NCI-H2081 treated with DMSO at 0.1 percent for 48 hours (cell line): ENCODE data around the gene TIAM2.
"Not testable (repeated sequence)": the region's sequence is repeated elsewhere in the genome, so short reads cannot be mapped to it uniquely, and the experiment has no call there.

Experiments used
- DNase-seq: peaks from one replicate; lab custom pipeline; 2025; lab: John Stamatoyannopoulos, UW

Gene TIAM2

GRCh38 chr6:154995254-154996015 is at the start of gene TIAM2:
Gene TIAM2 (plus strand): TSS chr6:154995315. CDS start chr6:155129224, 133,909 bp downstream.
- DNase-seq, result no peak

DNA sequence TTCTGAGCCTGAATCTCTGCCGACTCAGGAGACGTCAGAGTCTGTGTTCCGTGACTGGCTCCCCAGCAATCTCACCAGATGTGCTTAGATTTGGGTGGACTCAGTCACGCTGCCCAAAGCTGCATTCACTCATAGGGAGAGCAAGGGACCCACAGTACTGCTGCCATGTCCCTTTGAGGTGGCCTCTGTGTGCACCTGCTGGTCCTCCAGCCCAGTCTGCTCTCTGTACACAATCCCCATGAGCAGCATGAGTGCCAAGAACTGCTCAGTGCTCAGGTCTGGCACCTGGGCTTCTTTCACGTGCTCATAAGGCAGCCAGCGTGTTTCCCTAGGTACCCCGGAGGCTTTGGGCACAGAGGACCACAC is 44.2 kb upstream of the TIAM2 start:
- no peak for DNase-seq

DNA sequence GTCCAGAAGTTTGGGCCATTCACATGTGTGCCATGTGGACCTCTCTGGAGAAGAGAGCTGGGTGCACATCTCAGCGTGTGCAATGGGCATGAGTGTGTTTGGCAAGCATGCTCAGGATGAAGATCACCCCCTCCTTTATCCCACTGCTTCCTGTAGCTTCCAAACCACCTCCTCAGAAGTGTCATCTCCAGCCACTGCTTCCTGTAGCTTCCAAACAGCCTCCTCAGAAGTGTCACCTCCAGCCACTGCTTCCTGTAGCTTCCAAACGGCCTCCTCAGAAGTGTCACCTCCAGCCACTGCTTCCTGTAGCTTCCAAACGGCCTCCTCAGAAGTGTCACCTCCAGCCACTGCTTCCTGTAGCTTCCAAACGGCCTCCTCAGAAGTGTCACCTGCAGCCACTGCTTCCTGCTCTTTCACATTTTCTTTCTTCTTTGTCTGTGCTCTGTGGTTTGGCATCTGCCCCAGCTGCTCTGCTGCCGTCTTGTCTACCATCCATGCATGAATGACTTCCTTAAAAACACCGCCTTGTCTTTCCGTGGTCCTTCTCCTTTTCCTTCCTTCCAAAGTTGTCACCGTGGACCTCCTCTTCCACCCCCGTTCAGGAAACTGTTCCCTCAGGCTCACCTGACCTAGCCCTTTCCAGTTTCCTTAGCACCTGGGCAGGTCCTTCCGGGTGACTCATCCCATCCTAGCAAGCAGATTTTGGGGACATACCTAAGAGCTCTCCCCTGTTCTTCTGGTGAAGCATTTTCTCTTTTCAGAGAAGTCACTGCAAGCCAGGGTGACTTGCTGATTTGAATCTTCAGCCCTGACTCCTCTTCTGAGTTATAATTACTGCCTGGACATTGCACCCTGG is 43.5 kb upstream of the TIAM2 start:
- DNase-seq, result no peak

GRCh38 chr6:154953644-154954043 is 41.5 kb upstream of the TIAM2 start:
- DNase-seq, result no peak

- DNase-seq, result no peak
Observed at GRCh38 chr6:154954347-154954746, 40.8 kb upstream of the TIAM2 start.

- DNase-seq, result no peak
Observed at GRCh38 chr6:154956771-154957522, 38.2 kb upstream of the TIAM2 start.

DNA sequence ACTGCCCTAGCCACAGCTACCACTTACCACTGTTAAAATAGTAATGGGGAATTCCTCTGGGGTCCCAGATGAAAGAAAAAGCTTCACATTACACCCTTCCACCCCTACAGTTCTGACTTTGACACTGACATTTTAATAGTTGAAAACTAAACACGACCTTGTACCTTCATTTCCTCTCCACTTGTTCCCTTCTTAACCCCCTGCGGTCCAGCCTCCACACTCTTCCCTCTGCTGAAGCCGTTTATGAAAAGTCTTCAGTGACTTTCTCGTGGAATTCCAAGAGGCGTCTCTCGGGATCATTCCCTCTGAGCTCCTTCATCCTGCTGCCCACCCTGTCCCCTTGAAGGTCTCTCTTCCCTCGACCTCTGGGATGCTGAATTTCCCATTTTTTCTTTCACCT is 36.6 kb upstream of the TIAM2 start:
- DNase-seq, result no peak

GRCh38 chr6:154960299-154960843 is 34.7 kb upstream of the TIAM2 start:
- DNase-seq, result no peak

- DNase-seq, result no peak
Observed at GRCh38 chr6:154960854-154961530, 34.1 kb upstream of the TIAM2 start.

GRCh38 chr6:154962753-154963152 is 32.4 kb upstream of the TIAM2 start:
- DNase-seq, result no peak

GRCh38 chr6:154966065-154966770 is 28.9 kb upstream of the TIAM2 start:
- not testable (repeated sequence) for DNase-seq

GRCh38 chr6:154969796-154970195 is 25.3 kb upstream of the TIAM2 start:
- DNase-seq, result no peak

- no peak for DNase-seq
Observed at GRCh38 chr6:154974485-154975149, 20.5 kb upstream of the TIAM2 start.

- no peak for DNase-seq
Observed at GRCh38 chr6:154977588-154977987, 17.5 kb upstream of the TIAM2 start.

DNA sequence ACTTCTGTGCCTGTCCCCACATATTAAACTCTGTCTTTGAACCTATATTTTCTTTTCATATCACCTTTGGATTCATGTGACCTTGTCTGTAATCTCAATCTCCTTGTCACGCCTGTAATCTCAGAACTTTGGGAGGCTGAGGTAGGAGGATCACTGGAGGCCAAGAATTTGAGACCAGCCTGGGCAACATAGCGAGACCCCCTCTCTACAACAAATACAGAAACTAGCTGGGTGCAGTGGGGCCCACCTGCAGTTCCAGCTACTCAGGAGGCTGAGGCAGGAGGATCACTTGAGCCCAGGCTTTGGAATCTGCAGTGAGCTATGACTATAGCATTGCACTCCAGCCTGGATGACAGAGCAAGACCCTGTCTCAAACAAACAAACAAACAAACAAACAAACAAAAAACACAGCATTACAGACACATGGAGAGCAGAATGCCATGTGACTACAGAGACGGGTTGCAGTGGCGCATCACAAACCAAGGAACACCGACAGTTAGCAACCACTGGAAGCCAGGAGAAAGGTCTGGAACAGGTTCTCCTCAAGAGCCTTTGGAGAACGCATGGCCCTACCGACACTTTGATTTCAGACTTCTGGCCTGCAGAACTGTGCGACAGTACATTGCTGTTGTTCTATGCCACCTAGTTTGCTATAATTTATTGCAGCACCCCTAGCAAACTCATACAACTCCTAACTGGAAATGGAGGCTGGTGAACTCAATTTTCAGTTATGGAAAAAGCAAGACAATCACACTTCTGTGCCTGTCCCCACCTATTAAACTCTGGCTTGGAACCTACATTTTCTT is 14.6 kb upstream of the TIAM2 start:
- DNase-seq, result no peak

GRCh38 chr6:154981079-154981870 is 13.8 kb upstream of the TIAM2 start:
- DNase-seq, result no peak

DNA sequence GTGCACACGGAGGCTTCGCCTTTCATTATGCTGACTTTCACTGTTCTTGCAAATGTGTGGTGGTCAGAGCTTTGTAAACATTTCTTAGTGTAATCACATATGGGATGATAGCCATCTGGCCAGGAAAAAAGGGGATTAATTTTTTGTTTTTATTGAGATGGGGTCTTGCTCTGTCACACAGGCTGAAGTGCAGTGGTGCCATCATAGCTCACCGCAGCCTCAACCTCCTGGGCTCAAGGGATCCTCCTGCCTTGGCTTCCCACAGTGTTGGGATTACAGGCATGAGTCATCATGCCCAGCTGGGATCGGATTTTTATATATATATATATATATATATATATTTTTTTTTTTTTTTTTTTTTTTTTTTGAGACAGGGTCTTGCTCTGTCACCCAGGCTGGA is 11.0 kb upstream of the TIAM2 start:
- DNase-seq, result no peak

GRCh38 chr6:154986787-154987235 is 8.3 kb upstream of the TIAM2 start:
- DNase-seq, result no peak

DNA sequence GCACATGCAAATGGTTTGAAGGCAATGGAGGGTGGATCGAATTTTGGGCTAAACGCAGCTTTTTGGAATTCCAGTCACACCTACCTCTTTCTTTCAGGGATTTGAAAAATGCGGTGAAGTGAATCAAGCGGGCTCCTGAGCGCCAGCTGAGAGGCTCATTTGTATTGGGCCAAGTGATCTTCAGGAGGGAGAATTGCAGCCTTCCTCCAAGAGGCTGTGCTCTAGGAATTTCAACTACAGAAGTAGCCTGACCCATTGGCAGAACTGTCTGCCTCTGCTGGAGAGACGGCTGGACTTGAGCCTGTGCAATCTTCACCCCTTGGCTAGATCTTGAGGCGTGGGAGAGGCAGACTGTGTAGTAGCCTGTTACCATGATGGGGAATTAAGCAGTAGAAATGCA is 5.7 kb upstream of the TIAM2 start:
- no peak for DNase-seq
